ENCODE data around the gene ITGB7.
"Not testable (repeated sequence)": the region's sequence is repeated elsewhere in the genome, so short reads cannot be mapped to it uniquely, and the experiment has no call there.

ITGB7 gene

GRCh38 chr12:53217051-53217930 is 10.2 kb upstream of the ITGB7 start:
- DNase-seq = peak; percentile 76

GRCh38 chr12:53215497-53215896 is 8.4 kb upstream of the ITGB7 start:
- no peak for DNase-seq

GRCh38 chr12:53214687-53215455 is 7.8 kb upstream of the ITGB7 start:
- no peak for DNase-seq

GRCh38 chr12:53214221-53214620 is 7.2 kb upstream of the ITGB7 start:
- DNase-seq = no peak

GRCh38 chr12:53213348-53213747 is 6.3 kb upstream of the ITGB7 start:
- DNase-seq = peak; percentile 86

- DNase-seq = no peak
These were observed 5.9 kb upstream of the ITGB7 start for GRCh38 chr12:53212931-53213330.

- DNase-seq = no peak
These were observed 4.7 kb upstream of the ITGB7 start for GRCh38 chr12:53211476-53212381.

- DNase-seq = no peak
These were observed 3.8 kb upstream of the ITGB7 start for GRCh38 chr12:53210843-53211242.

GRCh38 chr12:53208877-53209463 is 1.9 kb upstream of the ITGB7 start:
- peak; percentile 71 for DNase-seq

GRCh38 chr12:53208435-53208834 is 1.4 kb upstream of the ITGB7 start:
- no peak for DNase-seq

GRCh38 chr12:53205747-53206419 is 1.2 kb downstream of the ITGB7 start:
- DNase-seq = peak; percentile 94

- DNase-seq = no peak
These were observed 2.7 kb downstream of the ITGB7 start for GRCh38 chr12:53204351-53204750.

- not testable (repeated sequence) for DNase-seq
These were observed 4.7 kb downstream of the ITGB7 start for GRCh38 chr12:53202316-53202715.

- DNase-seq = no peak
These were observed 5.4 kb downstream of the ITGB7 start for GRCh38 chr12:53201639-53202038.

- no peak for DNase-seq
These were observed 5.9 kb downstream of the ITGB7 start for GRCh38 chr12:53201177-53201541.

GRCh38 chr12:53200458-53201176 is 6.4 kb downstream of the ITGB7 start:
- peak; percentile 79 for DNase-seq

GRCh38 chr12:53200107-53200457 is 7.0 kb downstream of the ITGB7 start:
- no peak for DNase-seq

GRCh38 chr12:53199700-53200099 is 7.4 kb downstream of the ITGB7 start:
- DNase-seq = no peak

- DNase-seq = peak; percentile 39
These were observed 8.5 kb downstream of the ITGB7 start for GRCh38 chr12:53198486-53199110.

- no peak for DNase-seq
These were observed 9.9 kb downstream of the ITGB7 start for GRCh38 chr12:53197011-53197640.

Data from activated CD4-positive, alpha-beta T cell treated with anti-CD3 and anti-CD28 coated beads, Interleukin-2, amount 50 U/mL, for 16 hours (primary cell).